HPDE6-E6E7 (cell line): ENCODE measurements around the gene ITSN1.
"Not testable (repeated sequence)": the region's sequence is repeated elsewhere in the genome, so short reads cannot be mapped to it uniquely, and the experiment has no call there.

ENCODE experiments used
- DNase-seq: peaks from one replicate; pipeline ENCODE4 v3.0.0; 2011; ENCODE audit warnings: missing footprints; ENCODE audit errors: extremely low spot score

ITSN1 gene

DNA sequence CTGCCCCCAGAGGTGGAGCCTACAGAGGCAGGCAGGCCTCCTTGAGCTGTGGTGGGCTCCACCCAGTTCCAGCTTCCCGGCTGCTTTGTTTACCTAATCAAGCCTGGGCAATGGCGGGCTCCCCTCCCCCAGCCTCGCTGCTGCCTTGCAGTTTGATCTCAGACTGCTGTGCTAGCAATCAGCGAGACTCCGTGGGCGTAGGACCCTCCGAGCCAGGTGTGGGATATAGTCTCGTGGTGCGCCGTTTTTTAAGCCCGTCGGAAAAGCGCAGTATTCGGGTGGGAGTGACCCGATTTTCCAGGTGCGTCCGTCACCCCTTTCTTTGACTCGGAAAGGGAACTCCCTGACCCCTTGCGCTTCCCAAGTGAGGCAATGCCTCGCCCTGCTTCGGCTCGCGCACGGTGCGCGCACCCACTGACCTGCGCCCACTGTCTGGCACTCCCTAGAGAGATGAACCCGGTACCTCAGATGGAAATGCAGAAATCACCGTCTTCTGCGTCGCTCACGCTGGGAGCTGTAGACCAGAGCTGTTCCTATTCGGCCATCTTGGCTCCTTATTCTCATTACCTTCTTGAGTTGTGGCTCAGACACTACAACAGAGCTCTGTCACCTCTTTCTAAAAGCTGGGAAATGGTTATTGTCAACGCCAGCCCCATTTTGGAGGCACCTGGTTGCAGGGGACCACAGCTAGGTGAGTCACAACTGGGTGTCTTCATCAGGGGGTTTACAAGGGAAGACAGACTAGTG is 288.9 kb downstream of the ITSN1 start:
- not testable (repeated sequence) for DNase-seq

DNA sequence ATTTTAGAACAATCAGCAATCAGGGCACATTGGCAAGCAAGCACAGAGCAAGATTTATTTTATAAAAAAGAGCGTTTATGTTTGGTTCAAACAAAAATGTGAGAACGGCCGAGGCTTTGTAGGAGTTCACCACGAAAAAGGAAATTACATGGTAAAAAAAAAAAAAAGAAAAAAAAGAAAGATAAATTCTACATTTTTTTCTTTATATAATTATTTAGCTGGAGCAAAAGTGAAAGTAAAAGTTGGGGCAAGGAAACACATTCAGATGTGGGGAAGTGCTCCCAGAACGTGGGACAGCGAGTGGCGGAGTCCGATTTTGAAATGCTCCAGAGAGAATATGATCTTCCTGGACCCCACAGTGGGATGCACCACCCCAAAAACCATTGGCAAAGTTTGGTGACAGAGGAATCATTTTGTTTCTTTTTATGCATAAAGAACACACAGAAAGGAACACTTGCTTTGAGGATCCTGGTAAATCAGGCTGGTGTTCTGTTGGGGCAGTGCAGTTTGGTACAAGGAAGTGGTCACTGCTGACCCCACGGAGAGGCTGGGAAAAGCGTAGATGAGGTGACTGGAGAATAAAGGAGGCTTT is 289.6 kb downstream of the ITSN1 start:
- DNase-seq = no peak

DNA sequence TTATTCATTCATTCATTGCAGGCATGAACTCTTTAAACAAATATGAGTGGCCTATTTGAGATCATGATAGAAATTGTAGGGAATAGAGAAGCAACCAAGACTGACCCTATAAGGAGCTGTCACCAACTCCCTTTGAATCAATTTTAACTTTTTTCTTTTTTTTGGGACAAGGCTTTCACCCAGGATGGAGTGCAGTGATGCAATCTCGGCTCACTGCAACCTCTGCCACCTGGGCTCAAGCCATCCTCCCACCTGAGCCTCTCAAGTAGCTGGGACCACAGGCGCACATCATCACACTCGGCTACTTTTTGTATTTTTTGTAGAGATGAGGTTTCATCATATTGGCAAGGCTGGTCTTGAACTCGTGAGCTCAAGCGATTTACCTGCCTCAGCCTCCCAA is 290.4 kb downstream of the ITSN1 start:
- DNase-seq = no peak

DNA sequence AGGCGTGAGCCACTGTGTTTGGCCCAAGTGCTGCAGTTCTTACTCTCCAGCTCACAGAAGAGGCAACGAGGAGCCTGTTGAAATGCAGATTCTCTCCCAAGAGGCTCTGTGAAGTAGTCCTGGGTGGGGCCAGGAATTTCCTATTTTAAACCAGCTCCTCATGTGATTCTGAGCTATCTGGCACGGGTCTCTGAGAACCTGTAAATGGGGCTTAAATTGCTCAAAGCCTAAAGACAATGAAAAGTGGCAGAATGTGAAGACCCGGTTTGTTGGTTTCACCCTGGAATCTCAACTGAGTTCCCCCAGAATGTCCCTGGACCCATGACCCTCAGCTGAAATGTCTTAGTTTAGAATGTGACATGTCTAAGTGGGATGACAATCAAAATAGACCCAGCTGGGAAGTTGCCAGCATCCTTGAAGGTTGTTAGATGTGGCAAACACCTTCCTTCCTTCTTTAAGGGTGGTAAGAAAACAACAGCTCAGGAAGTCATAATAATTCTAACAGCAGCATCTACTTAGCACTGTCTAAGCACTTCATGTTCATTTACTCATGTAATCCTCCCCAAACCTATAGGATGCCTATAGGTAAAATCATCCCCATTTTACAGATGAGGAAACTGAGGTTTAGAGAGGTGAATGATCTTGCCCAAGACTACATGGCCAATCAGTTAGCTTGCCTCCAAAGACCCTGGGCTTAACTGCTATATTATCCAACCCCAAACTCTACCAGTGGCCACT is 294.2 kb downstream of the ITSN1 start:
- DNase-seq = no peak

DNA sequence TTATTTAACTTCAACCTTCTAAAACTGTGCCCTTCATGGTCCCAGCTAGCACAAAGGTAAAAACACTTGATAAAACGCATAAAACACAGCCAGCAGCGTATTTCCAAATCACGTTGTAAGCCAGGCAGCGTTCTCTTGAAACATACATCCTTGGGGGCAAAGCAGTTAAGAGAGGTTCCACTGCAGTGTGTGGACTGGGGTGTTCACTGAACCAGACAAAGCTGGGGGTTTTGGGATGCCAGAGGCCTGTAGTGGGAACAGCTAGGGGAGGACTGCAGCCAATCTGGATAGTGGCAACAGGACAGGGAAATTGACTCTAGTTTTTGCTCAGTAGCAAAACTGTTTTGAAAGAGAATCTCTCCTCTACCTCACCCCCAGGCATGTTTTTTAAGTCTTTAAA is 294.8 kb downstream of the ITSN1 start:
- DNase-seq = no peak

DNA sequence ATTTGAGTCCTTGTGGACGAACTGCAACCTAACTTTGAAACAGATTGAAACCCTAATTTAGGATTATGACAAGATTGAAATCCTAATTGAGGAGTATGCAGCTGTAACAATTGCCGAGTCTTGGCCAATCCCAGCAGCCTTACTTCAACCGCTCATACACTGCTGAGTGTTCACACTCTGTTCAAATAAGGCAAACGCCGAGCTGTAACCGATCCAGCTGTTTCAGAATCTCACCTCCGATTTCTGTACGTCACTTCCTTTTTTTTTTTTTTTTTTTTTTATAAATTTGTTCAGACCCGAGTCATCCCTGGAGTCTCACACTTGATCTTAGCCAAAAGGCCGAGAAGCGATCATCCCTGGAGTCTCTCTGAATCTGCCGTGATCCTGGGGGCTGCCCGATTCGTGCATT is 295.6 kb downstream of the ITSN1 start:
- no peak for DNase-seq

DNA sequence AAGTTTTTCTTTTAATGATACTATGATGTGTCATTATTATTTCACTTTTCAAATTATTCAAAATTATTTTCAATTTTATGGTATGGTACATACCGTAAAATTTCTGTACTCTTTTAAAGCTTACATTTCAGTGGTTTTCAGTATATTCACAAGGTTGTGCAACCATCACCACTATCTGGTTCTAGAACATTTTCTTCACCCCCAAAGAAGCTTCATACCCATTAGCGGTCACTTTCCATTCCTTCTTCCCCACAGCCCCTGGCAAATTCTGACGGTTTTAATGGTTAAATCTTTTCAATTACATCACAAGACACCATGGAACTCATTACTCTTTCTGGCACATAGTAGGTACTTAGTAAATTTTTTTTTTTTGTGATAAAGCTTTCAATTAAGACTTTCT is 296.1 kb downstream of the ITSN1 start:
- DNase-seq = no peak

DNA sequence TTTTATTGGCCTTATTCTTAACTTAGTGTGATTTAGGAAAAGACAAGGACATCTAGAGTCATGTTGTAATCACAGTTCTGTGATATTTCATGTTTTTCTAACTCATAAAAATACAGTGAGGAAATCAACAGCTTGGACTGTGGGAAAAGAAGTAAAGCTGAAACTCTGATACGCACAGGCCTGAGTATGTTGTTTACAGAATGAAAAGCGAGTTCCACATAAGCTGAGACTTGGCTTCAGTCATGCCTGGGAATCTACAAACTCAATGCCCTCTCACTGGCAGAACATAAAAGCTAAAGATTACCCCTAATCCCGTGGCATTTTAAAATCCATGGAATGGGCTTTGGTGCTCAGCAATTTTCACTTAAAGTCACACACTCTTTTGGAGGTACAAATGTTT is 296.9 kb downstream of the ITSN1 start:
- DNase-seq = no peak

DNA sequence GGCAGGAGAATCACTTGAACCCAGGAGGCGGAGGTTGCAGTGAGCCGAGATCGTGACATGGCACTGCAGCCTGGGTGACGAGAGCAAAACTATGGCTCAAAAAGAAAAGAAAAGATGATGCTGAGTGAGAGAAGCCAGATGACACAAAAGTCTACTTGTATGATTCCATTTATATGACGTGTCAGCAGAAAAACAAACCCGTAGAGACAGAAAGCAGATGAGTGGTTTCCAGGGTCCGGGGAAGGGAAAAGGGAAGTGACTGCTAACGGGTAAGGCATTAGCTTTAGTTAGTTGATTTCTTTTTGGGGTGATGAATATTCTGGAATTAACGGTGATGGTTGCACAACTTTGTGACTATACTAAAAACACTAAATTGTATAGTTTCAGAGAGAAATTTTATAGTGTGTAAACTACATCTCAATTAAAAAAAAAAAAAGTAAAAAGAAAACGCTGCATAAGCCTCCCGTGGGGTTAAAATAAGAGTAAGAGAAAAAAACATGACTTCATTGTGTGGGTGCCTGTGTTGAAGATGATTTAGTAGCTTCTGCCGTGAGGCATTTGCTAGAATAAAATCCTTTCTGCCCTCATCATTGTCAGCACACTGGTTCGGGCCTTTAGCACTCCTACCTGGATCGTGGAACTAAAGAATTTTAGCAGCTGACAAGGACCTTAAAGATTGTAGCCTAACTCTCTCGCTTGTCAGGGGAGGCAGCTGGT is 298.0 kb downstream of the ITSN1 start:
- no peak for DNase-seq

DNA sequence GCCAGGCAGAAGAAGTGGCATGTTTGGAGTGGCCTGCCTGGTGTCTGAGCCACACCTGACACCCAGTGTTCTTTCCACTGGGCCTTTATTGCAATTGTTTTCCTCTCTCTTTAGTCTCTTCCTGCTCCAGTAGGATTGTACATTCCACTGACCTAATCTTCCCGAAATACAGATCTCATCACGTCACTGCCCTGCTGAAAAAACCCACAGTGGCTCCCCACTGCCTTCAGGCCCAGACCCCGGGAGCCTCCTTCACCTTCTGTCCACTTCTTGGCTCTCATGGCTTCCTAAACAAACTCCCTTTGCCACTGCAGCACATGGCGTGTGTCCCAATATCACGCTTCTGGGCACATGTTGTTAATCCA is 298.6 kb downstream of the ITSN1 start:
- DNase-seq = no peak

DNA sequence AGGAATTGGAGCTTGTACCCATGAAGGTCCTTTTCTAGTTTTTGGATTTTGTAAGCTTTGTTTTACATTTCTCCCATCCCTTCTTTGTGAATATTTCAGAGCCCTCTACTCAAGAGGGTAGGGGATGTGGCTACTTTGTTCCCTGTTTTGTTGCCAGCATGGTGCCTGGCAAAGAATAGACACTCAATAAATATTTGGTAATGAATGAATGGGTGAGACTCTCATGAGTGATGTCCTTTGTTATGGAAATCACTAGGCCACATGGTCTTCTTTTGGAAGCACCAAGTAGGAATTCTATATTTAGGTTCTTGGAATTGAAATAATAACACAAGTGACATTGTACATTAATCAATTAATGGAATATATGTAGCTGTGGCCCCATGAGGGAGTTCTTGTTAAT is 300.1 kb downstream of the ITSN1 start:
- no peak for DNase-seq

DNA sequence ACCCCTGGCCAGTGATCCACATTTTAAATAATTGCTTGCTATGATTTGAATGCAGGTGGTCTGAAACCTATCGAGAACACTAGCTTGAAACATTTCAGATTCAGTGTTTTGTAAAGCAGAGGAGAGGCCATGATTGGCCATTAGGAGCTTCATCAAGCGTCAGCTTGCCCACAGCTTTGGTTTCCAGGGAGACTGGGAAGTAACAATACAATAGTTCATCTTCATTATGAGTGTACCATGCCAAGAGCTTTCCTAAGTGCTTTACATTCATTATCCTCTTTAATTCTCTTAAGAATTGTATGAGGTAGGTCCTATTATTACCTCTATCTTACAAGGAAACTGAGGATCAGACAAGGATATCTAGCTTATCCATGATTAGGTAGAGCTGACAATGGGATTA is 301.0 kb downstream of the ITSN1 start:
- no peak for DNase-seq

DNA sequence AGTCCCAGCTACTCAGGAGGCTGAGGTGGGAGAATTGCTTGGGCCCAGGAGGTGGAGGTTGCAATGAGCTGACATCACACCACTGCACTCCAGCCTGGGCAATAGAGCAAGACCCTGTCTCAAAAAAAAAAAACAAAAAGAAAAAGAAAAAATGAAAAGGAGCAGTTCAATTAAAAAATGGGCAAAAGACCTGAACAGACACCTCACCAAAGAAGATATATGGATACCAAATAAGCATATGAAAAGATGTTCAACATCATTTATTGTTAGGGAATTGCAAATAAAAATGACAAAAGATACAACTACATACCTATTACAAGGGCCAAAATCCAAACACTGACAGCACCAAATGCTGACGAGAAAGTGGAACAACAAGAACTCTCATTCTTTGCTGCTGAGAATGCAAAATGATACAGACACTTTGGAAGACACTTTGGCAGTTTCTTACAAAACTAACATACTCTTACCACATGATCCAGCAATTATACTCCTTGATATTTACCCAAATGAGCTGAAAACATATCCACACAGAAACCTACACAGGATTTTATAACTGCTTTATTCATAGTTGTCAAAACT is 302.0 kb downstream of the ITSN1 start:
- DNase-seq = no peak

DNA sequence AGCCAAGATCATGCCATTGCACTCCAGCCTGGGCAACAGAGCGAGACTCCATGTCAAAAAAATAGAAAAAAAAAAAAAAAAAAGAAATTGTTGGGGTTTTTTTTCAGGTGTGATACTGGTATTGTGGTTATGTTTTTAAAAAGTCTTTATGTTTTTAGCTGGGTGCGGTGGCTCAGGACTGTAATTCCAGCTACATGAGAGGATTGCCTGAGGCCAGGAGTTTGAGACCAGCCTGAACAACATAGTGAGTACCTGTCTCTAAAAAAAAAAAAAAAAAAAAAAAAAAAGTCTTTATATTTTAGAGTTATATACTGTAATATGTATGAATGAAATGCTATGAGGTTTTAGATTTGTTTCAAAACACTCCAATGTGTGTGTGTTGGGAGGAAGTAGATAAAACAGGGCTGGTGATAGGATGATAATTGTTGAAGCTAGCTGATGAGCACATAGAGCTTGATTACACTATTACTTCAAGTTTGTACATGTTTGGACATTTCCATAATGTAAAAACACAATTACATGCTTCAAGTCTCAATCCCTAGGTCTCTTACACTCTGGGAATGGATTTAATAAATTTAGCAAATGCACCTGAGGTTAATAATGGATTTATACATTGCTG is 303.5 kb downstream of the ITSN1 start:
- DNase-seq = no peak

DNA sequence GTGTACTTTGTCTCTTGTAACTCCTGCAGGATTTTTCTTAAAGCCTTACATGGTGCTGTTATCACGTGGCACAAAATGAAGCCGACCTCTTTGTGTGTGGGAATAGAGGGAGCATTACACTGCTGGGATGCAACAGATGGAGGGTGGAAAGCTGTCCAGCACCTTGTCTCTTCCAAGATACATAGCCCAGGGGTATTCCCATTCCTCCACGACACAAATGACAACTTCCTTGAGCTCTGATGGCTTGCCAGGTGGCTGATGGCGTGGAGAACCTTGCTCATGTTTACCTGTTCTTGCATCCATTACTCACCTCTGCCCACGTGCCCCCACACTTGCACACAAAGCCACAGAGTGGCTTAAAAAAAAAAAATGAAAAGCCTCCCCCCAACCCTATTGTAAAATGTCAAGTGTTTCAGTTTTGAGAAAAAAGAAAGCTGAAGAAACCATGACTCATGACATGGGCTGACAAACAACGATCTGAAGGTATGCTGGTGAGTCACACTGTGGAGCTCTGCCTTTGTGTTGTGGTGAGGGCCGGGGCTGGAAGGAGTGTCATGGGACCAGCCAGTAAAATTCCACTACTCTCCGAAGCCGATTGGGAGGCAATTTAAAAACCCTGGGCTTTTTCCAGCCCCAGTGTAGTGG is 305.3 kb downstream of the ITSN1 start:
- peak; percentile 99 for DNase-seq

DNA sequence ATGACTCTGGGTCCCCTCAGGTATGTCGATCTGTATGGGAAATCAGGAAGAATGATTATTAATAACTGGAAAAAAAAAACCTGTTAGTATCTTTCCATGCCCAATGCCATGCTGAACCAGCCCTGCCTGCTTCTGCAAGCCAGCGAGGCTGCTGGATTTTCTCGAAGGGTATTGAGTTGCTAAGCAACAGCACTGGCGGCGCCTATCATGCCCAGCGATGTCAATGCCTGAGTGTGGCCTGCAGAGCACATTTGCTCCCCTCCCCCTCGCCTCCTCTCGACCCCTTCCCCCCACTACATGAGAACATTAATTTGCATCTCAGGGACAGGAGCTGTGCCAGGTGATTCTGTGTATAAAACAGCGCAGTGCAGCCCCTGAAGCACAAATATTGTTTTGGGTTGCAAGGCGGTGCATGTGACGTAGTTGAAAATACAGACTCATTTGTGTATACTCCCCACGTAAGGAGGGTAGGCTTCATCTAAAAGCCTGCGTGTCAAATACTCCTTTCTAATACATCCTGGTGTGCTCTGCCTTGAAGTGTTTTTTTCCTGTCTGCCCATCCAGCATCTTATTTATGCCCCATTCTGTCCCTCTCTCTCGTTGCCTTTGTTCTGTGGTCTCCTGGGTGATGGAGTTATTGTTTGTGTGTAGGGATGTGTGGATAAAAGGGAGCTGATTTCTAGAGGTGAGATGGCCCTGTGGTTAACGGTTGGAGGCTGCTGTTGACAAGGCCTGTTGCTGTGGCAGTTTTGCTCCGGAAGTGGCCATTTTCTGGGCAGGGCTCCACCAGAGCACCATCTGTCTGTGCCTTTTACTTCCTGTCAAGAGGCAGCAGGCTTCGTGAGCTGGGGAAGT is 306.0 kb downstream of the ITSN1 start:
- DNase-seq = peak; percentile 72

DNA sequence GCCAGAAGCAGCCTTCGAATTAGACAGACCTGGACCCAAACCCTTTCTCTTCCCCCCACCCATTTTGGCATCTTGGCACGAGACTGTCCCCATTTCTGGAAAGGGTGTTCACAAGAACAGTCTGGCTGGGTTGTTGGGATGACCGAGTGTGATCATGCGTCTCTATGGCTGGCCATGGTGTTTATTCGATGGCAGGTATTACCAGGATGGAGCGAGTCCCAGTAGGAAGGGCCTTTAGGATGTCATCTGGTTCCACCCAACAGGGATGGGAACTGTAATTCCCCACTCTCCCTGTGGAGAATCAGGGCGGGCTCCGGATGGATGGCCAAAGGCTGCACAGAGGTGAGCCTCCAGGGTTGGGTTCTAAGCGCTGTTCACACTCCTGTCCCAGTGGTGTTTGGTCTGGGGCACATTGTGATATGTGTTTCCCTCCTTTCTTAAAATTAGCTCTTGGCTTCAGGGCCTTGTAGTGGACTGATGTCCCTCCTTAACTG is 306.7 kb downstream of the ITSN1 start:
- no peak for DNase-seq
